HG03575 (cell line): ENCODE data around the gene ADAMTSL5.

ENCODE experiments used
- ATAC-seq: cut with Tn5 transposase; IDR thresholded peaks from one replicate; pipeline ENCODE4 v1.9.1; 2021; ENCODE audit not compliant: unreplicated experiment, insufficient number of reproducible peaks, low FRiP score; ENCODE audit errors: extremely low read depth

Gene ADAMTSL5

DNA sequence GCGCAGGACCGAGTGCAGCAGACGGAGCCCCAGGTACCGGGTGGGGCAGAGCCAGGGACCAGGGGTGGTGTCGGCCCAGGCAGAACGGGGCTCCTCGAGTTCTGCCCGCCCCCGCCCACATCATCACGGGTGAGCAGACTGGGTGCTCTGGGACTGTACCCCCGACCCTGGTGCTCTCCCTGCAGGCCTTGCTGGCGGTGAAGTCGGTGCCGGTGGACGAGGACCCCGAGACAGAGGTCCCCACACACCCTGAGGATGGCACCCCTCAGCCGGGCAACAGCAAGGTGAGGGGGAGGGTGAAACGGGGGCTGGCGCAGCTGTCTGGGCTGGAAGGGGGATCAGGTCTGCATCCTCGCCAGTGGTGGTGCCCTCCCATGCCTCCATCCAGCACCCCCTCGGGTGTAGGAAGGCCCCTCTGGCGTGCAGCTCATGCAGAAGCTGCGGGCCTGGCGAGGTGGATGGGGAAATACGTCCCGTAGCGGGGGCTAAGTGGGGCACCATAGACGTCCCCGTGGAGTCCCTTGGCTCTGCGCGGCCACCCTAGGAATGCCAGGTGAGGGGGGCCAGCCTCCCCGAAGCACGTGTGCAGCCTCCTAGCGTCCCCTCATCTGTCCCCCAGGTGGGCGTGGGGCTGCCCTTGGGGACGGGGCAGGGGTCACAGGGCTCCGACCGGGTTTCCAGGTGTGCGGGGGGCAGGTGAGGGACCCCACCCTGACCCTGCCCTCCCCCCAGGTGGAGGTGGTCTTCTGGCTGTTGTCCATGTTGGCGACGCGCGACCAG is 56.5 kb downstream of the ADAMTSL5 start:
- ATAC-seq = no peak

- no peak for ATAC-seq
Observed at GRCh38 chr19:1455336-1456120, 57.3 kb downstream of the ADAMTSL5 start.
